IMR-90 (cell line): ENCODE measurements around the gene HOMER3.

Experiments used
- CTCF ChIP-seq: conservative IDR thresholded peaks from 2 replicates; pipeline ENCODE4 v1.5.1; 2012; ENCODE audit warnings: mild to moderate bottlenecking, low read depth, low read length, improper control_type of control experiment
- ELK1 ChIP-seq: fragments of 150-350 bp; IDR thresholded peaks from 2 replicates; pipeline ENCODE4 v1.6.1; 2016; ENCODE audit warnings: low read depth, mild to moderate bottlenecking, low read length, moderate library complexity, borderline replicate concordance
- FOS ChIP-seq: fragments of 150-350 bp; IDR thresholded peaks from 2 replicates; pipeline ENCODE4 v1.6.1; 2016; ENCODE audit warnings: low read depth, low read length
- MAZ ChIP-seq: IDR thresholded peaks from 2 replicates; pipeline ENCODE4 v1.6.1; 2012; ENCODE audit warnings: low read depth, mild to moderate bottlenecking, low read length, improper control_type of control experiment, moderate library complexity, borderline replicate concordance
- MXI1 ChIP-seq: IDR thresholded peaks from 2 replicates; pipeline ENCODE4 v1.6.1; 2012; ENCODE audit warnings: low read depth, mild to moderate bottlenecking, low read length, moderate library complexity, borderline replicate concordance
- POLR2A ChIP-seq: IDR thresholded peaks from 2 replicates; pipeline ENCODE4 v1.6.1; 2012; ENCODE audit warnings: mild to moderate bottlenecking, low read depth, low read length
- RAD21 ChIP-seq: IDR thresholded peaks from 2 replicates; pipeline ENCODE4 v1.6.1; 2012; ENCODE audit warnings: low read length, improper control_type of control experiment

- TF ChIP-seq CTCF (no peak), POLR2A (no peak), MXI1 (no peak), RAD21 (no peak), MAZ (no peak), ELK1 (no peak), FOS (no peak)
These were observed 21.0 kb upstream of the HOMER3 start for GRCh38 chr19:18961767-18962620.
